Nephron (organoid): ENCODE measurements around the gene ULK4.

ENCODE experiments used
- H3K27ac Mint-ChIP-seq, 3 experiments: 2 replicates each; pipeline ENCODE4 v1.8.0; 2020; ENCODE audit warnings: mixed read lengths in 3 of 3, mild to moderate bottlenecking in 2 of 3, moderate library complexity in 1 of 3
- H3K27me3 Mint-ChIP-seq: 2 replicates; pipeline ENCODE4 v1.8.0; 2021; ENCODE audit warnings: low read depth, mild to moderate bottlenecking, moderate library complexity, mixed read lengths
- H3K36me3 Mint-ChIP-seq: 2 replicates; pipeline ENCODE4 v1.8.0; 2020; ENCODE audit warnings: low read depth, mixed read lengths
- H3K4me1 Mint-ChIP-seq: 2 replicates; pipeline ENCODE4 v1.8.0; 2020; ENCODE audit warnings: mixed read lengths
- H3K4me3 Mint-ChIP-seq, 3 experiments: 2 replicates each; pipeline ENCODE4 v1.8.0; 2020; ENCODE audit warnings: mild to moderate bottlenecking in 3 of 3, mixed read lengths in 3 of 3, moderate library complexity in 2 of 3
- H3K9me3 Mint-ChIP-seq: 2 replicates; pipeline ENCODE4 v1.8.0; 2020; ENCODE audit warnings: mixed read lengths
- CTCF ChIP-seq, 3 experiments: fragments of 200-600 bp; sonication (generic); IDR thresholded peaks; one replicate each; pipeline ENCODE4 v1.5.0; 2021; ENCODE audit warnings: antibody characterized with exemption in 3 of 3; ENCODE audit not compliant: unreplicated experiment in 3 of 3

ULK4 gene

GRCh38 chr3:41836360-41837134 lies 125.4 kb downstream of the ULK4 start:
- H3K4me1 Mint-ChIP-seq, result no peaks in the 10 kb centered on the region
- peaks cover 14% of the 10 kb centered on the region for H3K9me3 Mint-ChIP-seq
- no peaks in the 10 kb centered on the region for H3K27me3 Mint-ChIP-seq
- TF ChIP-seq CTCF (IDR thresholded peaks at IDR 0.05; ENCODE audit: unreplicated experiment in 3 of 3), result no peak
- H3K27ac Mint-ChIP-seq, result no peak overlapping the region
- no peak overlapping the region for H3K4me3 Mint-ChIP-seq
- H3K36me3 Mint-ChIP-seq, result peaks cover 27% of the 10 kb centered on the region

GRCh38 chr3:41833628-41834027 lies 128.3 kb downstream of the ULK4 start:
- Mint-ChIP-seq H3K4me3 (no peak overlapping the region), H3K36me3 (peaks cover 26% of the 10 kb centered on the region), H3K27me3 (no peaks in the 10 kb centered on the region), H3K9me3 (peaks cover 17% of the 10 kb centered on the region), H3K4me1 (no peaks in the 10 kb centered on the region), H3K27ac (no peak overlapping the region)
- no peak for TF ChIP-seq CTCF (IDR thresholded peaks at IDR 0.05; ENCODE audit: unreplicated experiment in 3 of 3)

GRCh38 chr3:41819236-41819635 lies 142.7 kb downstream of the ULK4 start:
- H3K27me3 Mint-ChIP-seq, result no peaks in the 10 kb centered on the region
- no peak for TF ChIP-seq CTCF (IDR thresholded peaks at IDR 0.05; ENCODE audit: unreplicated experiment in 3 of 3)
- no peak overlapping the region for H3K27ac Mint-ChIP-seq
- peaks cover 4% of the 10 kb centered on the region for H3K9me3 Mint-ChIP-seq
- peaks cover 5% of the 10 kb centered on the region for H3K36me3 Mint-ChIP-seq
- no peaks in the 10 kb centered on the region for H3K4me1 Mint-ChIP-seq
- H3K4me3 Mint-ChIP-seq, result no peak overlapping the region

GRCh38 chr3:41808618-41809017 lies 153.3 kb downstream of the ULK4 start:
- Mint-ChIP-seq H3K9me3 (peaks cover 4% of the 10 kb centered on the region), H3K4me1 (peaks cover 8% of the 10 kb centered on the region), H3K4me3 (no peak overlapping the region), H3K36me3 (no peaks in the 10 kb centered on the region), H3K27ac (no peak overlapping the region), H3K27me3 (no peaks in the 10 kb centered on the region)
- TF ChIP-seq CTCF (IDR thresholded peaks at IDR 0.05; ENCODE audit: unreplicated experiment in 3 of 3), result no peak

- Mint-ChIP-seq H3K4me3 (no peak overlapping the region), H3K27me3 (no peaks in the 10 kb centered on the region)
Measured at GRCh38 chr3:41808152-41808551, 153.8 kb downstream of the ULK4 start.

More at GRCh38 chr3:41808152-41808551, 153.8 kb downstream of the ULK4 start:
- H3K27ac Mint-ChIP-seq, result no peak overlapping the region
- H3K36me3 Mint-ChIP-seq, result no peaks in the 10 kb centered on the region
- TF ChIP-seq CTCF (IDR thresholded peaks at IDR 0.05; ENCODE audit: unreplicated experiment in 3 of 3), result no peak
- peaks cover 6% of the 10 kb centered on the region for H3K9me3 Mint-ChIP-seq
- H3K4me1 Mint-ChIP-seq, result peaks cover 8% of the 10 kb centered on the region
